ENCODE measurements around the gene SETD4. TPM values are rescaled to one million over a fixed set of nuclear protein-coding genes. Genes with fewer than 3 reads are reported as not detected.

Gene SETD4
- total and polyA plus RNA-seq, 2 of the 13 experiments (the other 11 are each of a cell fraction or from before 2014, with no cell fraction given) = 7.1 to 14.4 TPM

DNA sequence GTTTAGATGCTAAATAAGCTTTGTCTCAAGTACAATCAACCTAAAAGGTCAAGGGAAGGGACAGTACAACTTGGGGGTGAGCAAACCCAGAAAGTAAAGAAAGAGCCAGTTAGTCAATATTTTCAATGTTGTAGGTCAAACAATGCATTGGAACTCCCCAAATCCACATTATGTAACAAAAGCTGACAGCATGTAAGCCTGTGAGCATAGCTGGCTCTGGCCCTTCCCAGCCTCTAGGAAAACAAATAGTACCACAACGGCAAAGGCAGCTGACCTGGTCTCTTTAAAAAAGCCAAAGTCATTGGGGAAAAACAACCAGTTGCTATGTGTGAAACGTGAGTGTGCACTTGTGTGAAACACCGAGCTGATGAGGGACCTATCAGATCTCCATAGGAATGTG, 12.9 kb upstream of the SETD4 start (continued):
- TF ChIP-seq, protein P1, sequence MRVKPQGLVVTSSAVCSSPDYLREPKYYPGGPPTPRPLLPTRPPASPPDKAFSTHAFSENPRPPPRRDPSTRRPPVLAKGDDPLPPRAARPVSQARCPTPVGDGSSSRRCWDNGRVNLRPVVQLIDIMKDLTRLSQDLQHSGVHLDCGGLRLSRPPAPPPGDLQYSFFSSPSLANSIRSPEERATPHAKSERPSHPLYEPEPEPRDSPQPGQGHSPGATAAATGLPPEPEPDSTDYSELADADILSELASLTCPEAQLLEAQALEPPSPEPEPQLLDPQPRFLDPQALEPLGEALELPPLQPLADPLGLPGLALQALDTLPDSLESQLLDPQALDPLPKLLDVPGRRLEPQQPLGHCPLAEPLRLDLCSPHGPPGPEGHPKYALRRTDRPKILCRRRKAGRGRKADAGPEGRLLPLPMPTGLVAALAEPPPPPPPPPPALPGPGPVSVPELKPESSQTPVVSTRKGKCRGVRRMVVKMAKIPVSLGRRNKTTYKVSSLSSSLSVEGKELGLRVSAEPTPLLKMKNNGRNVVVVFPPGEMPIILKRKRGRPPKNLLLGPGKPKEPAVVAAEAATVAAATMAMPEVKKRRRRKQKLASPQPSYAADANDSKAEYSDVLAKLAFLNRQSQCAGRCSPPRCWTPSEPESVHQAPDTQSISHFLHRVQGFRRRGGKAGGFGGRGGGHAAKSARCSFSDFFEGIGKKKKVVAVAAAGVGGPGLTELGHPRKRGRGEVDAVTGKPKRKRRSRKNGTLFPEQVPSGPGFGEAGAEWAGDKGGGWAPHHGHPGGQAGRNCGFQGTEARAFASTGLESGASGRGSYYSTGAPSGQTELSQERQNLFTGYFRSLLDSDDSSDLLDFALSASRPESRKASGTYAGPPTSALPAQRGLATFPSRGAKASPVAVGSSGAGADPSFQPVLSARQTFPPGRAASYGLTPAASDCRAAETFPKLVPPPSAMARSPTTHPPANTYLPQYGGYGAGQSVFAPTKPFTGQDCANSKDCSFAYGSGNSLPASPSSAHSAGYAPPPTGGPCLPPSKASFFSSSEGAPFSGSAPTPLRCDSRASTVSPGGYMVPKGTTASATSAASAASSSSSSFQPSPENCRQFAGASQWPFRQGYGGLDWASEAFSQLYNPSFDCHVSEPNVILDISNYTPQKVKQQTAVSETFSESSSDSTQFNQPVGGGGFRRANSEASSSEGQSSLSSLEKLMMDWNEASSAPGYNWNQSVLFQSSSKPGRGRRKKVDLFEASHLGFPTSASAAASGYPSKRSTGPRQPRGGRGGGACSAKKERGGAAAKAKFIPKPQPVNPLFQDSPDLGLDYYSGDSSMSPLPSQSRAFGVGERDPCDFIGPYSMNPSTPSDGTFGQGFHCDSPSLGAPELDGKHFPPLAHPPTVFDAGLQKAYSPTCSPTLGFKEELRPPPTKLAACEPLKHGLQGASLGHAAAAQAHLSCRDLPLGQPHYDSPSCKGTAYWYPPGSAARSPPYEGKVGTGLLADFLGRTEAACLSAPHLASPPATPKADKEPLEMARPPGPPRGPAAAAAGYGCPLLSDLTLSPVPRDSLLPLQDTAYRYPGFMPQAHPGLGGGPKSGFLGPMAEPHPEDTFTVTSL (CRISPR knock-in tag; IDR thresholded peaks at IDR 0.05; ENCODE audit: borderline replicate concordance) = peak; percentile 57; the same call in 1 of the 2 replicates
- 0 out of 2 replicates have a peak, but pooled peaks have one; percentile 26 for TF ChIP-seq ATF1 (CRISPR knock-in tag; IDR thresholded peaks at IDR 0.05)
- no peak for TF ChIP-seq MBNL3 (CRISPR knock-in tag; conservative IDR thresholded peaks at IDR 0.05)
- no peak for TF ChIP-seq SMAD3 (CRISPR knock-in tag; IDR thresholded peaks at IDR 0.05)
- TF ChIP-seq, protein P2, sequence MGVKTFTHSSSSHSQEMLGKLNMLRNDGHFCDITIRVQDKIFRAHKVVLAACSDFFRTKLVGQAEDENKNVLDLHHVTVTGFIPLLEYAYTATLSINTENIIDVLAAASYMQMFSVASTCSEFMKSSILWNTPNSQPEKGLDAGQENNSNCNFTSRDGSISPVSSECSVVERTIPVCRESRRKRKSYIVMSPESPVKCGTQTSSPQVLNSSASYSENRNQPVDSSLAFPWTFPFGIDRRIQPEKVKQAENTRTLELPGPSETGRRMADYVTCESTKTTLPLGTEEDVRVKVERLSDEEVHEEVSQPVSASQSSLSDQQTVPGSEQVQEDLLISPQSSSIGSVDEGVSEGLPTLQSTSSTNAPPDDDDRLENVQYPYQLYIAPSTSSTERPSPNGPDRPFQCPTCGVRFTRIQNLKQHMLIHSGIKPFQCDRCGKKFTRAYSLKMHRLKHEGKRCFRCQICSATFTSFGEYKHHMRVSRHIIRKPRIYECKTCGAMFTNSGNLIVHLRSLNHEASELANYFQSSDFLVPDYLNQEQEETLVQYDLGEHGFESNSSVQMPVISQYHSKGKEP (CRISPR knock-in tag; IDR thresholded peaks at IDR 0.05) = no peak
- no peak for TF ChIP-seq HNRNPL (IDR thresholded peaks at IDR 0.05; ENCODE audit: low read depth, low read length)
- 0 out of 2 replicates have a peak, but pooled peaks have one; percentile 35 for TF ChIP-seq ZNF232 (CRISPR knock-in tag; IDR thresholded peaks at IDR 0.05; ENCODE audit: borderline replicate concordance)
- TF ChIP-seq, protein P3, sequence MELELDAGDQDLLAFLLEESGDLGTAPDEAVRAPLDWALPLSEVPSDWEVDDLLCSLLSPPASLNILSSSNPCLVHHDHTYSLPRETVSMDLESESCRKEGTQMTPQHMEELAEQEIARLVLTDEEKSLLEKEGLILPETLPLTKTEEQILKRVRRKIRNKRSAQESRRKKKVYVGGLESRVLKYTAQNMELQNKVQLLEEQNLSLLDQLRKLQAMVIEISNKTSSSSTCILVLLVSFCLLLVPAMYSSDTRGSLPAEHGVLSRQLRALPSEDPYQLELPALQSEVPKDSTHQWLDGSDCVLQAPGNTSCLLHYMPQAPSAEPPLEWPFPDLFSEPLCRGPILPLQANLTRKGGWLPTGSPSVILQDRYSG (CRISPR knock-in tag; IDR thresholded peaks at IDR 0.05) = no peak
- no peak for TF ChIP-seq ZNF569 (CRISPR knock-in tag; IDR thresholded peaks at IDR 0.05; ENCODE audit: borderline replicate concordance)
- TF ChIP-seq KAT7 (CRISPR knock-in tag; IDR thresholded peaks at IDR 0.05; ENCODE audit: borderline replicate concordance) = no peak
- TF ChIP-seq CBX2 (IDR thresholded peaks at IDR 0.05; ENCODE audit: low read depth, low read length) = no peak
- no peak for TF ChIP-seq CBX2 (CRISPR knock-in tag; IDR thresholded peaks at IDR 0.05; ENCODE audit: low read depth)
- TF ChIP-seq, protein P4, sequence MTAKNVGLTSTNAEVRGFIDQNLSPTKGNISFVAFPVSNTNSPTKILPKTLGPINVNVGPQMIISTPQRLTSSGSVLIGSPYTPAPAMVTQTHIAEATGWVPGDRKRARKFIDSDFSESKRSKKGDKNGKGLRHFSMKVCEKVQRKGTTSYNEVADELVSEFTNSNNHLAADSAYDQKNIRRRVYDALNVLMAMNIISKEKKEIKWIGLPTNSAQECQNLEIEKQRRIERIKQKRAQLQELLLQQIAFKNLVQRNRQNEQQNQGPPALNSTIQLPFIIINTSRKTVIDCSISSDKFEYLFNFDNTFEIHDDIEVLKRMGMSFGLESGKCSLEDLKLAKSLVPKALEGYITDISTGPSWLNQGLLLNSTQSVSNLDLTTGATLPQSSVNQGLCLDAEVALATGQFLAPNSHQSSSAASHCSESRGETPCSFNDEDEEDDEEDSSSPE (CRISPR knock-in tag; IDR thresholded peaks at IDR 0.05) = no peak; the same call in 1 of the 2 replicates
- no peak for TF ChIP-seq ZNF274 (CRISPR knock-in tag; IDR thresholded peaks at IDR 0.05)
- TF ChIP-seq, protein P5, sequence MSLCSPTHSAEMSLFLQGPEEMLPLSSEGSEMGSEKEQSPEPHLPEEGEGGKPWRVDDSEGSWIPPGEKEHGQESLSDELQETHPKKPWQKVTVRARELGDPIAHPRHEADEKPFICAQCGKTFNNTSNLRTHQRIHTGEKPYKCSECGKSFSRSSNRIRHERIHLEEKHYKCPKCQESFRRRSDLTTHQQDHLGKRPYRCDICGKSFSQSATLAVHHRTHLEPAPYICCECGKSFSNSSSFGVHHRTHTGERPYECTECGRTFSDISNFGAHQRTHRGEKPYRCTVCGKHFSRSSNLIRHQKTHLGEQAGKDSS (CRISPR knock-in tag; IDR thresholded peaks at IDR 0.05; ENCODE audit: borderline replicate concordance, low read depth) = 0 out of 2 replicates have a peak, but pooled peaks have one; percentile 55
- TF ChIP-seq RCOR2 (CRISPR knock-in tag; IDR thresholded peaks at IDR 0.05) = 0 out of 2 replicates have a peak, but pooled peaks have one; percentile 49
- TF ChIP-seq, protein P6, sequence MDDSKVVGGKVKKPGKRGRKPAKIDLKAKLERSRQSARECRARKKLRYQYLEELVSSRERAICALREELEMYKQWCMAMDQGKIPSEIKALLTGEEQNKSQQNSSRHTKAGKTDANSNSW (CRISPR knock-in tag; IDR thresholded peaks at IDR 0.05; ENCODE audit: borderline replicate concordance) = no peak
- no peak for TF ChIP-seq MAF1 (CRISPR knock-in tag; IDR thresholded peaks at IDR 0.05; ENCODE audit: borderline replicate concordance)
- TF ChIP-seq FOSL1 (CRISPR knock-in tag; IDR thresholded peaks at IDR 0.05; ENCODE audit: borderline replicate concordance) = no peak

All from HepG2 (cell line).